ENCODE data around the gene TAC4. TPM values are rescaled to one million over a fixed set of nuclear protein-coding genes. Genes with fewer than 3 reads are reported as not detected.

TAC4 gene
- total RNA-seq, 1 experiment from 2014 or later = not detected

GRCh38 chr17:49821466-49821865 lies 26.4 kb downstream of the TAC4 start:
- no peaks in the 10 kb centered on the region for H3K4me1 ChIP-seq (ENCODE audit: low read length)
- H3K79me2 ChIP-seq (ENCODE audit: low read length) = peaks cover 10% of the 10 kb centered on the region; the same call in 1 of the 2 replicates
- H4K20me1 ChIP-seq (ENCODE audit: insufficient read depth, low read depth, low read length) = no peaks in the 10 kb centered on the region; the same call in 1 of the 2 replicates
- H3K4me2 ChIP-seq (ENCODE audit: low read depth, low read length, poor library complexity, severe bottlenecking) = no peak overlapping the region
- H3K9me3 ChIP-seq (ENCODE audit: low read length) = no peaks in the 10 kb centered on the region
- no peak overlapping the region for H3K9ac ChIP-seq (ENCODE audit: low read length)
- no peak overlapping the region for H3K27ac ChIP-seq (ENCODE audit: low read length)
- H3K9me2 ChIP-seq (replicated peaks; ENCODE audit: insufficient read depth, low read length) = no peaks in the 10 kb centered on the region
- no peak overlapping the region for H3K4me3 ChIP-seq (ENCODE audit: low read length)
- no peak for DNase-seq
- no peaks in the 10 kb centered on the region for H3K27me3 ChIP-seq (ENCODE audit: low read length)
- no peak overlapping the region for H2AFZ ChIP-seq (ENCODE audit: low read length)
- H3K36me3 ChIP-seq (ENCODE audit: insufficient read depth, low read length) = peaks cover 62% of the 10 kb centered on the region

GRCh38 chr17:49820773-49821172 lies 27.1 kb downstream of the TAC4 start:
- no peak overlapping the region for H3K9ac ChIP-seq (ENCODE audit: low read length)
- no peaks in the 10 kb centered on the region for H3K27me3 ChIP-seq (ENCODE audit: low read length)
- no peak overlapping the region for H2AFZ ChIP-seq (ENCODE audit: low read length)
- no peaks in the 10 kb centered on the region; the same call in 1 of the 2 replicates for H4K20me1 ChIP-seq (ENCODE audit: insufficient read depth, low read depth, low read length)
- H3K4me1 ChIP-seq (ENCODE audit: low read length) = no peaks in the 10 kb centered on the region
- H3K36me3 ChIP-seq (ENCODE audit: insufficient read depth, low read length) = peaks cover 59% of the 10 kb centered on the region
- H3K27ac ChIP-seq (ENCODE audit: low read length) = no peak overlapping the region
- H3K79me2 ChIP-seq (ENCODE audit: low read length) = peaks cover 10% of the 10 kb centered on the region; the same call in 1 of the 2 replicates
- no peak overlapping the region for H3K4me2 ChIP-seq (ENCODE audit: low read depth, low read length, poor library complexity, severe bottlenecking)
- H3K4me3 ChIP-seq (ENCODE audit: low read length) = no peak overlapping the region
- DNase-seq = no peak
- no peaks in the 10 kb centered on the region for H3K9me3 ChIP-seq (ENCODE audit: low read length)
- H3K9me2 ChIP-seq (replicated peaks; ENCODE audit: insufficient read depth, low read length) = no peaks in the 10 kb centered on the region

GRCh38 chr17:49819651-49820050 lies 28.2 kb downstream of the TAC4 start:
- H3K27ac ChIP-seq (ENCODE audit: low read length) = no peak overlapping the region
- H3K27me3 ChIP-seq (ENCODE audit: low read length) = no peaks in the 10 kb centered on the region
- H3K9ac ChIP-seq (ENCODE audit: low read length) = no peak overlapping the region
- H3K4me2 ChIP-seq (ENCODE audit: low read depth, low read length, poor library complexity, severe bottlenecking) = no peak overlapping the region
- no peak for DNase-seq
- no peaks in the 10 kb centered on the region for H3K4me1 ChIP-seq (ENCODE audit: low read length)
- H3K79me2 ChIP-seq (ENCODE audit: low read length) = peaks cover 19% of the 10 kb centered on the region
- H2AFZ ChIP-seq (ENCODE audit: low read length) = no peak overlapping the region
- H4K20me1 ChIP-seq (ENCODE audit: insufficient read depth, low read depth, low read length) = peaks cover 8% of the 10 kb centered on the region
- H3K4me3 ChIP-seq (ENCODE audit: low read length) = no peak overlapping the region
- H3K9me2 ChIP-seq (replicated peaks; ENCODE audit: insufficient read depth, low read length) = no peaks in the 10 kb centered on the region
- peaks cover 49% of the 10 kb centered on the region; the same call in 1 of the 2 replicates for H3K36me3 ChIP-seq (ENCODE audit: insufficient read depth, low read length)
- H3K9me3 ChIP-seq (ENCODE audit: low read length) = no peaks in the 10 kb centered on the region

- no peak for DNase-seq
- no peaks in the 10 kb centered on the region for H3K27me3 ChIP-seq (ENCODE audit: low read length)
- H3K9ac ChIP-seq (ENCODE audit: low read length) = no peak overlapping the region
- H3K4me3 ChIP-seq (ENCODE audit: low read length) = no peak overlapping the region
- H3K4me2 ChIP-seq (ENCODE audit: low read depth, low read length, poor library complexity, severe bottlenecking) = no peak overlapping the region
- H4K20me1 ChIP-seq (ENCODE audit: insufficient read depth, low read depth, low read length) = peaks cover 11% of the 10 kb centered on the region
- no peaks in the 10 kb centered on the region for H3K9me2 ChIP-seq (replicated peaks; ENCODE audit: insufficient read depth, low read length)
- peaks cover 47% of the 10 kb centered on the region; the same call in 1 of the 2 replicates for H3K36me3 ChIP-seq (ENCODE audit: insufficient read depth, low read length)
- H3K27ac ChIP-seq (ENCODE audit: low read length) = no peak overlapping the region
- H3K79me2 ChIP-seq (ENCODE audit: low read length) = peaks cover 24% of the 10 kb centered on the region
- H3K4me1 ChIP-seq (ENCODE audit: low read length) = no peaks in the 10 kb centered on the region
- H2AFZ ChIP-seq (ENCODE audit: low read length) = no peak overlapping the region
- H3K9me3 ChIP-seq (ENCODE audit: low read length) = no peaks in the 10 kb centered on the region
Observed at GRCh38 chr17:49819138-49819537, 28.7 kb downstream of the TAC4 start.

- Histone ChIP-seq H3K27ac (ENCODE audit: low read length) (no peak overlapping the region), H3K4me2 (ENCODE audit: low read depth, low read length, poor library complexity, severe bottlenecking) (no peak overlapping the region), H2AFZ (ENCODE audit: low read length) (no peak overlapping the region), H3K79me2 (ENCODE audit: low read length) (peaks cover 35% of the 10 kb centered on the region), H3K4me3 (ENCODE audit: low read length) (no peak overlapping the region), H3K4me1 (ENCODE audit: low read length) (no peaks in the 10 kb centered on the region), H4K20me1 (ENCODE audit: insufficient read depth, low read depth, low read length) (peaks cover 11% of the 10 kb centered on the region), H3K27me3 (ENCODE audit: low read length) (no peaks in the 10 kb centered on the region), H3K9me3 (ENCODE audit: low read length) (no peaks in the 10 kb centered on the region), H3K9me2 (replicated peaks; ENCODE audit: insufficient read depth, low read length) (no peaks in the 10 kb centered on the region), H3K9ac (ENCODE audit: low read length) (no peak overlapping the region), H3K36me3 (ENCODE audit: insufficient read depth, low read length) (peaks cover 41% of the 10 kb centered on the region; the same call in 1 of the 2 replicates)
- no peak for DNase-seq
Observed at GRCh38 chr17:49817993-49818392, 29.9 kb downstream of the TAC4 start.

- Histone ChIP-seq H3K9ac (ENCODE audit: low read length) (no peak overlapping the region), H2AFZ (ENCODE audit: low read length) (no peak overlapping the region), H3K9me3 (ENCODE audit: low read length) (no peaks in the 10 kb centered on the region), H3K4me1 (ENCODE audit: low read length) (no peaks in the 10 kb centered on the region), H3K4me3 (ENCODE audit: low read length) (no peak overlapping the region), H3K27ac (ENCODE audit: low read length) (no peak overlapping the region), H3K36me3 (ENCODE audit: insufficient read depth, low read length) (peaks cover 27% of the 10 kb centered on the region; the same call in 1 of the 2 replicates), H3K9me2 (replicated peaks; ENCODE audit: insufficient read depth, low read length) (no peaks in the 10 kb centered on the region), H4K20me1 (ENCODE audit: insufficient read depth, low read depth, low read length) (peaks cover 11% of the 10 kb centered on the region; the same call in 1 of the 2 replicates), H3K79me2 (ENCODE audit: low read length) (peaks cover 32% of the 10 kb centered on the region), H3K4me2 (ENCODE audit: low read depth, low read length, poor library complexity, severe bottlenecking) (no peak overlapping the region), H3K27me3 (ENCODE audit: low read length) (no peaks in the 10 kb centered on the region)
- no peak for DNase-seq
Observed at GRCh38 chr17:49815761-49816281, 32.0 kb downstream of the TAC4 start.

GRCh38 chr17:49814781-49815529 lies 32.9 kb downstream of the TAC4 start:
- peaks cover 11% of the 10 kb centered on the region; the same call in 1 of the 2 replicates for H4K20me1 ChIP-seq (ENCODE audit: insufficient read depth, low read depth, low read length)
- H3K9me2 ChIP-seq (replicated peaks; ENCODE audit: insufficient read depth, low read length) = no peaks in the 10 kb centered on the region
- no peak overlapping the region for H3K9ac ChIP-seq (ENCODE audit: low read length)
- H3K27ac ChIP-seq (ENCODE audit: low read length) = no peak overlapping the region
- no peaks in the 10 kb centered on the region for H3K9me3 ChIP-seq (ENCODE audit: low read length)
- H3K4me2 ChIP-seq (ENCODE audit: low read depth, low read length, poor library complexity, severe bottlenecking) = no peak overlapping the region
- no peak for DNase-seq
- peaks cover 26% of the 10 kb centered on the region; the same call in 1 of the 2 replicates for H3K36me3 ChIP-seq (ENCODE audit: insufficient read depth, low read length)
- H3K79me2 ChIP-seq (ENCODE audit: low read length) = peaks cover 32% of the 10 kb centered on the region
- no peaks in the 10 kb centered on the region for H3K27me3 ChIP-seq (ENCODE audit: low read length)
- no peaks in the 10 kb centered on the region for H3K4me1 ChIP-seq (ENCODE audit: low read length)
- no peak overlapping the region for H2AFZ ChIP-seq (ENCODE audit: low read length)
- H3K4me3 ChIP-seq (ENCODE audit: low read length) = no peak overlapping the region

- H3K79me2 ChIP-seq (ENCODE audit: low read length) = peaks cover 57% of the 10 kb centered on the region
Observed at GRCh38 chr17:49809056-49809455, 38.8 kb downstream of the TAC4 start.

More at GRCh38 chr17:49809056-49809455, 38.8 kb downstream of the TAC4 start:
- Histone ChIP-seq H3K9me2 (replicated peaks; ENCODE audit: insufficient read depth, low read length) (no peaks in the 10 kb centered on the region), H3K9me3 (ENCODE audit: low read length) (no peaks in the 10 kb centered on the region), H3K9ac (ENCODE audit: low read length) (no peak overlapping the region), H2AFZ (ENCODE audit: low read length) (no peak overlapping the region), H3K4me2 (ENCODE audit: low read depth, low read length, poor library complexity, severe bottlenecking) (no peak overlapping the region), H3K27ac (ENCODE audit: low read length) (no peak overlapping the region), H3K36me3 (ENCODE audit: insufficient read depth, low read length) (peaks cover 52% of the 10 kb centered on the region; the same call in 1 of the 2 replicates), H3K4me1 (ENCODE audit: low read length) (no peaks in the 10 kb centered on the region), H3K4me3 (ENCODE audit: low read length) (no peak overlapping the region), H3K27me3 (ENCODE audit: low read length) (no peaks in the 10 kb centered on the region), H4K20me1 (ENCODE audit: insufficient read depth, low read depth, low read length) (peaks cover 6% of the 10 kb centered on the region)
- DNase-seq = no peak
